GM21737 (cell line): Measurements from ENCODE around the gene WSCD2.

Source experiments
- ATAC-seq: cut with Tn5 transposase; IDR thresholded peaks from one replicate; pipeline ENCODE4 v1.9.1; 2021; ENCODE audit warnings: mild to moderate bottlenecking, moderate library complexity; ENCODE audit not compliant: unreplicated experiment

WSCD2 gene

GRCh38 chr12:108106599-108106998, 22.5 kb upstream of the WSCD2 start:
- no peak for ATAC-seq

- ATAC-seq = no peak
Measured at GRCh38 chr12:108107293-108107692, 21.8 kb upstream of the WSCD2 start.

GRCh38 chr12:108109504-108109903, 19.6 kb upstream of the WSCD2 start:
- no peak for ATAC-seq

- ATAC-seq = no peak
Measured at GRCh38 chr12:108109954-108110353, 19.1 kb upstream of the WSCD2 start.

GRCh38 chr12:108110844-108111243, 18.2 kb upstream of the WSCD2 start:
- no peak for ATAC-seq

- no peak for ATAC-seq
Measured at GRCh38 chr12:108112832-108113556, 16.1 kb upstream of the WSCD2 start.

- ATAC-seq = no peak
Measured at GRCh38 chr12:108115123-108116121, 13.7 kb upstream of the WSCD2 start.

GRCh38 chr12:108116254-108116653, 12.8 kb upstream of the WSCD2 start:
- no peak for ATAC-seq

GRCh38 chr12:108116699-108117098, 12.4 kb upstream of the WSCD2 start:
- ATAC-seq = no peak

- ATAC-seq = no peak
Measured at GRCh38 chr12:108117163-108117849, 11.8 kb upstream of the WSCD2 start.

- ATAC-seq = no peak
Measured at GRCh38 chr12:108117902-108118301, 11.2 kb upstream of the WSCD2 start.

- ATAC-seq = no peak
Measured at GRCh38 chr12:108119126-108119973, 9.7 kb upstream of the WSCD2 start.

- ATAC-seq = no peak
Measured at GRCh38 chr12:108119974-108120862, 8.9 kb upstream of the WSCD2 start.

GRCh38 chr12:108120863-108121165, 8.3 kb upstream of the WSCD2 start:
- no peak for ATAC-seq

GRCh38 chr12:108121320-108121719, 7.8 kb upstream of the WSCD2 start:
- ATAC-seq = no peak

GRCh38 chr12:108121728-108122471, 7.2 kb upstream of the WSCD2 start:
- ATAC-seq = no peak

GRCh38 chr12:108122644-108123043, 6.4 kb upstream of the WSCD2 start:
- no peak for ATAC-seq

- no peak for ATAC-seq
Measured at GRCh38 chr12:108123402-108123801, 5.7 kb upstream of the WSCD2 start.

- no peak for ATAC-seq
Measured at GRCh38 chr12:108125073-108125472, 4.0 kb upstream of the WSCD2 start.
